IPS DF 6.9 (cell line): ENCODE results near the gene TLL1.

Experiments
- DNase-seq: peaks from one replicate; pipeline ENCODE4 v3.0.0-alpha.2; 2013; ENCODE audit warnings: low read depth, low spot score
- H3K27ac ChIP-seq: one replicate; pipeline ENCODE4 v1.5.1; 2013; ENCODE audit warnings: low read length, control low read depth
- H3K27me3 ChIP-seq: 2 replicates; pipeline ENCODE4 v1.6.1; 2013; ENCODE audit warnings: mild to moderate bottlenecking, low read length; ENCODE audit not compliant: control insufficient read depth, insufficient read depth
- H3K36me3 ChIP-seq: 2 replicates; pipeline ENCODE4 v1.6.1; 2013; ENCODE audit warnings: low read length; ENCODE audit not compliant: control insufficient read depth, insufficient read depth
- H3K4me1 ChIP-seq: 2 replicates; pipeline ENCODE4 v1.6.1; 2013; ENCODE audit warnings: low read length; ENCODE audit not compliant: control insufficient read depth, insufficient read depth
- H3K4me3 ChIP-seq: 2 replicates; pipeline ENCODE4 v1.5.1; 2013; ENCODE audit warnings: mild to moderate bottlenecking, low read length
- H3K9me3 ChIP-seq: 2 replicates; pipeline ENCODE4 v1.6.1; 2013; ENCODE audit warnings: low read length, inconsistent platforms; ENCODE audit not compliant: control insufficient read depth, insufficient read depth
- WGBS: extraction: QIAGEN DNeasy Blood & Tissue Kit; methylation state at CpG from one replicate; pipeline ENCODE4 v1.1.7; 2013; ENCODE audit warnings: mixed read lengths, missing lambda C conversion rate; ENCODE audit not compliant: insufficient read length, insufficient coverage; 5-methylcytosine and 5-hydroxymethylcytosine counted together

TLL1 gene

GRCh38 chr4:165879641-165880040, 6.6 kb downstream of the TLL1 start:
- Histone ChIP-seq H3K27ac (no peak overlapping the region), H3K27me3 (peaks cover 9% of the 10 kb centered on the region), H3K9me3 (no peaks in the 10 kb centered on the region), H3K4me3 (no peak overlapping the region), H3K4me1 (peaks cover 3% of the 10 kb centered on the region; the same call in 1 of the 2 replicates), H3K36me3 (no peaks in the 10 kb centered on the region)
- WGBS, result no CpG with 5 or more reads among the region's 3 CpGs
- DNase-seq, result no peak

GRCh38 chr4:165894159-165894558, 21.1 kb downstream of the TLL1 start:
- Histone ChIP-seq H3K4me3 (no peak overlapping the region), H3K36me3 (no peaks in the 10 kb centered on the region), H3K9me3 (no peaks in the 10 kb centered on the region), H3K4me1 (no peaks in the 10 kb centered on the region), H3K27ac (no peak overlapping the region), H3K27me3 (no peaks in the 10 kb centered on the region)
- no peak for DNase-seq
- WGBS, result no CpG with 5 or more reads among the region's 1 CpG

- Histone ChIP-seq H3K9me3 (no peaks in the 10 kb centered on the region), H3K36me3 (no peaks in the 10 kb centered on the region), H3K4me3 (no peak overlapping the region), H3K27me3 (no peaks in the 10 kb centered on the region), H3K27ac (no peak overlapping the region), H3K4me1 (no peaks in the 10 kb centered on the region)
- DNase-seq, result no peak
- WGBS, result no CpG with 5 or more reads among the region's 6 CpGs
Measured at GRCh38 chr4:165905405-165906027, 32.5 kb downstream of the TLL1 start.

GRCh38 chr4:165906272-165906671, 33.2 kb downstream of the TLL1 start:
- no peak overlapping the region for H3K4me3 ChIP-seq
- no peaks in the 10 kb centered on the region for H3K36me3 ChIP-seq
- no peaks in the 10 kb centered on the region for H3K9me3 ChIP-seq
- no peaks in the 10 kb centered on the region for H3K4me1 ChIP-seq
- no CpG with 5 or more reads among the region's 1 CpG for WGBS
- no peak overlapping the region for H3K27ac ChIP-seq
- no peak for DNase-seq
- H3K27me3 ChIP-seq, result no peaks in the 10 kb centered on the region

DNA sequence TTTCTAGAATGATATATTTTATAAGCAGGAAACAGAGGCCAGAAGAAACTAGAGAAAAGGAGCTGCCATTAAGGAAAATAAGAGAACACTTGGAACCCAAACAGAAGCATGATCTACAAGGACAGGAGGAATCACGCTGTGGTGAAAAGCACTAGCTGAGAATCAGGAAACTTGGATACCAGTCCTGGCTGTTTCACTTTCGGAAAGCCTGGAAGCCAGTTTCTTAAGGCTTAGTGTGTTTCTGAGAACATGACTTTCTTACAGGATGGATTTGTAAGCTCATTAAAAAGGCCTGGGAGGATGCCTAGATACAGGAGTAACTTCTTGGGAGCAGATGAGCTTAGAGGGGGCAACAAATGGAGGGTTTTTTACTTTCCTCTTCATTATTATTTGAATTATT, 36.9 kb downstream of the TLL1 start:
- no peak for DNase-seq
- H3K36me3 ChIP-seq, result no peaks in the 10 kb centered on the region
- no CpG with 5 or more reads among the region's 2 CpGs for WGBS
- H3K27me3 ChIP-seq, result no peaks in the 10 kb centered on the region
- no peak overlapping the region for H3K4me3 ChIP-seq
- no peaks in the 10 kb centered on the region for H3K9me3 ChIP-seq
- no peak overlapping the region for H3K27ac ChIP-seq
- H3K4me1 ChIP-seq, result no peaks in the 10 kb centered on the region

DNA sequence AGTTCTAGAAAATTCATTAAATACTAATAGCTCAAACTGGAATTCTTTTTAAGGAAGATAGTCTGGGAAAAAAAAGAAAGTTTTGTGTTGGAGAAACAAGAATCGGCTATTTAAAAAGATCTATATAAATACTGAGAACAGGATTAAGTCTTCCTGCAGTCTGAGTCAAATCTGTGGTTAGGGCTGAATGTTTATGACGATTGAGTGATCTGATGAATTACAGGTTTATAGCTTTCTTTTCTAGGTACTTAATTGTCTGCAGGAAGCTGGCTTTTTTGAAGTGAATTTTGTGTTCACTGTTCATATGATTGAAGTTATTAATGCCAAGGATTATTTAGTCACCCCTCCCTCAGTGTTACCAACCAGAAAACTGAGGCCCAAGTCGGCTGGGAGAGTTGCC, 42.2 kb downstream of the TLL1 start:
- no peak for DNase-seq
- no peaks in the 10 kb centered on the region for H3K27me3 ChIP-seq
- H3K4me1 ChIP-seq, result no peaks in the 10 kb centered on the region
- H3K36me3 ChIP-seq, result no peaks in the 10 kb centered on the region
- 100% methylated on average over 1 of the region's 3 CpGs for WGBS
- no peak overlapping the region for H3K4me3 ChIP-seq
- H3K9me3 ChIP-seq, result no peaks in the 10 kb centered on the region
- H3K27ac ChIP-seq, result no peak overlapping the region

DNA sequence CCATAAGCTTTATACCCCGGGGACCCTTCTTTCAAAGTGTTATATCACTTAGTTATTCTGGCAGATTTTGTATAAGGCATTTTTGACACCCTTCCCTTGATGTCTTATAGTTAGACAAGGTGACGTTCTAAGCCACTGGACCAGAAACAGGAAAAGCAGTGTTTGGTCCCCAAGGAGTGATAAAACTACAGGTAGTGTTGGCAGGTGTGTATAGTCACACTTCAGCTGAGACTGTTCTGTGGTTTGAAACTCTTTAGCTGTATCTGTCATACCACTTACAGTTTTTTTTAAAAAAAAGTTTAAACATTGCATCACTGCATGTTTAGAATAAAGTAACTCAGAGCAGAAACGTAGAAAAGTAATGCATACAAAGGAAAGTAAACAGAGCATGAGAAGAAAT, 48.5 kb downstream of the TLL1 start:
- Histone ChIP-seq H3K4me1 (no peaks in the 10 kb centered on the region), H3K9me3 (no peaks in the 10 kb centered on the region), H3K4me3 (no peak overlapping the region), H3K36me3 (no peaks in the 10 kb centered on the region), H3K27ac (no peak overlapping the region), H3K27me3 (no peaks in the 10 kb centered on the region)
- no peak for DNase-seq
- no CpG with 5 or more reads among the region's 3 CpGs for WGBS

DNA sequence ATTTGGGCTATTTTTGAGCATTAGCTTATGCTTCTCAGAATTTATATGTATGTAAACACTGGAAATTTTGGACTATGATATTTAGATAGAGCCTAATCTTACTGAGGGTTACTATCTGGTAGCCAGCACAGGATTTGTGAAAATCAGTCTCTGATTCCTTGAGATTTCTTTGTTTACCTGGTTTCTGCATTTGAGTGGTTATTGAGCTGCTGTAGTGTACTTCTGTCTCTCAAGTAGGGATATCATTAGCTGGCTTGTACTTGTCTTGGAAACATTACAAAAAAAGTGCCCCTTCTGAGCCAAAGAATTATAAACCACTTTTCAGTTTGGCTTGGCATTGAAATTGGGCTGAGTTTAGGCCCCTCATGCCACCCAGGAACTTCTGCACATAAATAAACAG, 49.7 kb downstream of the TLL1 start:
- no peaks in the 10 kb centered on the region for H3K36me3 ChIP-seq
- no peak overlapping the region for H3K27ac ChIP-seq
- H3K4me3 ChIP-seq, result no peak overlapping the region
- DNase-seq, result no peak
- H3K4me1 ChIP-seq, result no peaks in the 10 kb centered on the region
- no peaks in the 10 kb centered on the region for H3K9me3 ChIP-seq
- H3K27me3 ChIP-seq, result no peaks in the 10 kb centered on the region

GRCh38 chr4:165926307-165926706, 53.3 kb downstream of the TLL1 start:
- no peak overlapping the region for H3K4me3 ChIP-seq
- H3K27ac ChIP-seq, result no peak overlapping the region
- no peaks in the 10 kb centered on the region for H3K4me1 ChIP-seq
- WGBS, result no CpG with 5 or more reads among the region's 6 CpGs
- H3K9me3 ChIP-seq, result no peaks in the 10 kb centered on the region
- no peaks in the 10 kb centered on the region for H3K27me3 ChIP-seq
- H3K36me3 ChIP-seq, result no peaks in the 10 kb centered on the region
- no peak for DNase-seq

- Histone ChIP-seq H3K27me3 (no peaks in the 10 kb centered on the region), H3K4me1 (peaks cover 2% of the 10 kb centered on the region; the same call in 1 of the 2 replicates), H3K4me3 (no peak overlapping the region), H3K36me3 (no peaks in the 10 kb centered on the region), H3K9me3 (no peaks in the 10 kb centered on the region), H3K27ac (no peak overlapping the region)
- DNase-seq, result no peak
- no CpG with 5 or more reads among the region's 3 CpGs for WGBS
Measured at GRCh38 chr4:165927366-165927765, 54.3 kb downstream of the TLL1 start.

- H3K9me3 ChIP-seq, result no peaks in the 10 kb centered on the region
Measured at GRCh38 chr4:165927815-165928214, 54.8 kb downstream of the TLL1 start.

More at GRCh38 chr4:165927815-165928214, 54.8 kb downstream of the TLL1 start:
- H3K4me1 ChIP-seq, result peaks cover 2% of the 10 kb centered on the region; the same call in 1 of the 2 replicates
- no peaks in the 10 kb centered on the region for H3K36me3 ChIP-seq
- no CpG with 5 or more reads among the region's 3 CpGs for WGBS
- H3K27ac ChIP-seq, result no peak overlapping the region
- no peaks in the 10 kb centered on the region for H3K27me3 ChIP-seq
- no peak for DNase-seq
- H3K4me3 ChIP-seq, result no peak overlapping the region
